ENCODE results near the gene ITPR1.

DNA sequence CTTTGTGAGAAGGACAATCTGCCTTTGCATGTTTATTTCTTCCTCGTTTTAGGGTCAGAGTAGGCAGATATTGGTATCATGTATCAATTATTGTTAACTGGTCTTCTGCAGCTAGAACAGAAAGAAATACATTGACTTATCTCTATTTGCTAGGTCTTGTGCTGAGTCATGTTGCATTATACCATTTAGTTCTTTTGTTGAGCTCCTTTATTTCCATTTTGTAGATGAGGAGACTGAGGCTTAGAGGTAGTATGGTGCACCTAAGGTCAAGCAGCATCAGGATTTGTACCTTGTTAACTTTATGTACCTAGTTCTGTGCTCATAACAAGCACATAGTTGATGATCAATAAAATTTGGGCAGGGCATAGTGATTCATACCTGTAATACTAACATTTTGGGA lies 182.6 kb downstream of the ITPR1 start:
- TF ChIP-seq CTCF (IDR thresholded peaks at IDR 0.05; ENCODE audit: insufficient read depth, low read depth, low read length) (no peak), EZH2 (IDR thresholded peaks at IDR 0.05; ENCODE audit: insufficient read depth, low read length) (no peak)
